Measurements from ENCODE around the gene STK17B. TPM values are rescaled to one million over a fixed set of nuclear protein-coding genes. Genes with fewer than 3 reads are reported as not detected.

The STK17B gene
- total and polyA plus RNA-seq, 2 experiments from 2014 or later: 5.7 to 13.7 TPM

DNA sequence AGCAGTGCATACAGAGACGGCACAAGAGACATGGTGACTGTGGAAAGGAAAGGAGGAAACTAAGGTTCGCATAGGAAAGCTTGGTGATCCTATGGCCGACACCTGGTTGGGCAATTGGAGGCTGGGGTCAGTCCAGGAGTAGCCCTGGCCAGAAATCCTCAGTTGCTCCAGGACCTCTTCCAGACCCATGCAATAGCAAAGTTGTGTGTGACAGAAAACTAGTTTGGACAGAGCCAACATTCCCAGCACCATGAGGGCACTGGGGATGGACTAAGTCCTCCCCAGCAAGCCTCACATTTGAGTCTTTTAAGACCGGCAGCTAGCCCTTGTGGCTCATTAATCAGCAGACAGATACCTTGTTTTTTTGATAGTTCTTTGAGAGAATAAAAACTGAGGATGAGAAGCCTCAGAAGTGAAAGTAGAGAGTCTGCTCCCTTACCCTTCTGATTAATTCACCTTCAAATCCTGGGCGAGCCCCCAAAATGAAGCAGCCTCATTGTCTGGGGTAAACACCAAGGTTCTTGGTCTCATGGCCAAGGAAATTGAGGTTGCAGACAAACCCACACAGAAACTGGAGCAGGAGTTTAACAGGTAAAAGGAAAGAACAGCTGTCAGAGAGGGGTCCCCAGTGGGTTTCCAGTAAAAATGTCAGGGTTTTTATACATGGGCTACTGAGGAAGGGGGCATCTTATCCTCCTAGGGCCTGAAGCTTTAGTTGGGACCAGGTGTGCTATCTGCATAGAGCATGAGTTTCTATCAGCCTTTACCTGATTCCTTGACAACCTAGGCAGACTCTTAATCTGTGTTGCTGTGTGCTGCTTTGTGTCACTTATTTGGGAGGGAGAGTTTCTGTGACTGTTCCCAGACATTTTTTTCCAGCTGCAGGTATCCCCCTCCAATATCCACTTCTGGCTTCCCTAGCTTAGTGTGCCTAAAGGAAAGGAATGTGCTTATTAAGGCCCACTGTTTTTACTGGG lies 39.1 kb downstream of the STK17B start (continued):
- TF ChIP-seq CREB1 (CRISPR knock-in tag; IDR thresholded peaks at IDR 0.05; ENCODE audit: low read depth) (no peak), EZH2 (IDR thresholded peaks at IDR 0.05; ENCODE audit: low read depth, unreplicated experiment) (no peak), POLR2AphosphoS5 (IDR thresholded peaks at IDR 0.05; ENCODE audit: low read depth) (no peak), JUNB (IDR thresholded peaks at IDR 0.05; ENCODE audit: unreplicated experiment) (no peak), STAT1 (IDR thresholded peaks at IDR 0.05; ENCODE audit: unreplicated experiment) (no peak)
- TF ChIP-seq, protein P1, sequence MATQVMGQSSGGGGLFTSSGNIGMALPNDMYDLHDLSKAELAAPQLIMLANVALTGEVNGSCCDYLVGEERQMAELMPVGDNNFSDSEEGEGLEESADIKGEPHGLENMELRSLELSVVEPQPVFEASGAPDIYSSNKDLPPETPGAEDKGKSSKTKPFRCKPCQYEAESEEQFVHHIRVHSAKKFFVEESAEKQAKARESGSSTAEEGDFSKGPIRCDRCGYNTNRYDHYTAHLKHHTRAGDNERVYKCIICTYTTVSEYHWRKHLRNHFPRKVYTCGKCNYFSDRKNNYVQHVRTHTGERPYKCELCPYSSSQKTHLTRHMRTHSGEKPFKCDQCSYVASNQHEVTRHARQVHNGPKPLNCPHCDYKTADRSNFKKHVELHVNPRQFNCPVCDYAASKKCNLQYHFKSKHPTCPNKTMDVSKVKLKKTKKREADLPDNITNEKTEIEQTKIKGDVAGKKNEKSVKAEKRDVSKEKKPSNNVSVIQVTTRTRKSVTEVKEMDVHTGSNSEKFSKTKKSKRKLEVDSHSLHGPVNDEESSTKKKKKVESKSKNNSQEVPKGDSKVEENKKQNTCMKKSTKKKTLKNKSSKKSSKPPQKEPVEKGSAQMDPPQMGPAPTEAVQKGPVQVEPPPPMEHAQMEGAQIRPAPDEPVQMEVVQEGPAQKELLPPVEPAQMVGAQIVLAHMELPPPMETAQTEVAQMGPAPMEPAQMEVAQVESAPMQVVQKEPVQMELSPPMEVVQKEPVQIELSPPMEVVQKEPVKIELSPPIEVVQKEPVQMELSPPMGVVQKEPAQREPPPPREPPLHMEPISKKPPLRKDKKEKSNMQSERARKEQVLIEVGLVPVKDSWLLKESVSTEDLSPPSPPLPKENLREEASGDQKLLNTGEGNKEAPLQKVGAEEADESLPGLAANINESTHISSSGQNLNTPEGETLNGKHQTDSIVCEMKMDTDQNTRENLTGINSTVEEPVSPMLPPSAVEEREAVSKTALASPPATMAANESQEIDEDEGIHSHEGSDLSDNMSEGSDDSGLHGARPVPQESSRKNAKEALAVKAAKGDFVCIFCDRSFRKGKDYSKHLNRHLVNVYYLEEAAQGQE (IDR thresholded peaks at IDR 0.05; ENCODE audit: unreplicated experiment): no peak

GRCh38 chr2:196131384-196131937 lies 39.9 kb downstream of the STK17B start:
- peaks cover 5% of the 10 kb centered on the region for H3K27me3 Mint-ChIP-seq (ENCODE audit: insufficient read depth, low read depth, poor library complexity)
- H3K36me3 Mint-ChIP-seq (ENCODE audit: low read depth): peaks cover 78% of the 10 kb centered on the region
- Histone ChIP-seq H3K79me2 (replicated peaks; ENCODE audit: insufficient read depth) (no peaks in the 10 kb centered on the region), H3K4me2 (no peak overlapping the region), H2AFZ (no peak overlapping the region), H3K36me3 (ENCODE audit: insufficient read depth) (peaks cover 14% of the 10 kb centered on the region), H3K4me1 (ENCODE audit: insufficient read depth) (peaks cover under 1% of the 10 kb centered on the region; the same call in 1 of the 2 replicates), H3K9me2 (ENCODE audit: insufficient read depth) (no peaks in the 10 kb centered on the region), H3K27ac (ENCODE audit: low read depth) (no peak overlapping the region), H4K20me1 (replicated peaks; ENCODE audit: insufficient read depth) (no peaks in the 10 kb centered on the region), H3K4me3 (no peak overlapping the region), H3K27me3 (ENCODE audit: insufficient read depth) (0 out of 2 replicates have a peak, but pooled peaks cover 3% of the 10 kb centered on the region), H3F3A (replicated peaks; ENCODE audit: low read depth) (no peaks in the 10 kb centered on the region)
- peaks cover 79% of the 10 kb centered on the region for H3K9me3 Mint-ChIP-seq
- DNase-seq (ENCODE audit: low spot score) (peak; percentile 81), ATAC-seq (peak; percentile 75)
- no peak overlapping the region for H3K4me3 Mint-ChIP-seq
- H3K4me1 Mint-ChIP-seq: no peaks in the 10 kb centered on the region; the same call in 2 of the 3 replicates
- TF ChIP-seq, protein P2, sequence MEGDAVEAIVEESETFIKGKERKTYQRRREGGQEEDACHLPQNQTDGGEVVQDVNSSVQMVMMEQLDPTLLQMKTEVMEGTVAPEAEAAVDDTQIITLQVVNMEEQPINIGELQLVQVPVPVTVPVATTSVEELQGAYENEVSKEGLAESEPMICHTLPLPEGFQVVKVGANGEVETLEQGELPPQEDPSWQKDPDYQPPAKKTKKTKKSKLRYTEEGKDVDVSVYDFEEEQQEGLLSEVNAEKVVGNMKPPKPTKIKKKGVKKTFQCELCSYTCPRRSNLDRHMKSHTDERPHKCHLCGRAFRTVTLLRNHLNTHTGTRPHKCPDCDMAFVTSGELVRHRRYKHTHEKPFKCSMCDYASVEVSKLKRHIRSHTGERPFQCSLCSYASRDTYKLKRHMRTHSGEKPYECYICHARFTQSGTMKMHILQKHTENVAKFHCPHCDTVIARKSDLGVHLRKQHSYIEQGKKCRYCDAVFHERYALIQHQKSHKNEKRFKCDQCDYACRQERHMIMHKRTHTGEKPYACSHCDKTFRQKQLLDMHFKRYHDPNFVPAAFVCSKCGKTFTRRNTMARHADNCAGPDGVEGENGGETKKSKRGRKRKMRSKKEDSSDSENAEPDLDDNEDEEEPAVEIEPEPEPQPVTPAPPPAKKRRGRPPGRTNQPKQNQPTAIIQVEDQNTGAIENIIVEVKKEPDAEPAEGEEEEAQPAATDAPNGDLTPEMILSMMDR (conservative IDR thresholded peaks at IDR 0.05; ENCODE audit: low read depth in 2 of 2): peak; percentile 75 to 84
- TF ChIP-seq, protein P3, sequence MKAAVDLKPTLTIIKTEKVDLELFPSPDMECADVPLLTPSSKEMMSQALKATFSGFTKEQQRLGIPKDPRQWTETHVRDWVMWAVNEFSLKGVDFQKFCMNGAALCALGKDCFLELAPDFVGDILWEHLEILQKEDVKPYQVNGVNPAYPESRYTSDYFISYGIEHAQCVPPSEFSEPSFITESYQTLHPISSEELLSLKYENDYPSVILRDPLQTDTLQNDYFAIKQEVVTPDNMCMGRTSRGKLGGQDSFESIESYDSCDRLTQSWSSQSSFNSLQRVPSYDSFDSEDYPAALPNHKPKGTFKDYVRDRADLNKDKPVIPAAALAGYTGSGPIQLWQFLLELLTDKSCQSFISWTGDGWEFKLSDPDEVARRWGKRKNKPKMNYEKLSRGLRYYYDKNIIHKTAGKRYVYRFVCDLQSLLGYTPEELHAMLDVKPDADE (IDR thresholded peaks at IDR 0.05): no peak
- H3K27ac Mint-ChIP-seq: no peak overlapping the region

Data from GM23338 (cell line).